ENCODE data around the gene LCE1D. TPM values are rescaled to one million over a fixed set of nuclear protein-coding genes. Genes with fewer than 3 reads are reported as not detected.

LCE1D gene
- total and polyA plus RNA-seq, 2 experiments from 2014 or later: not detected

- H3K4me2 ChIP-seq: no peak overlapping the region
- Mint-ChIP-seq H3K27ac (no peak overlapping the region), H3K9me3 (peaks cover 5% of the 10 kb centered on the region), H3K4me3 (no peak overlapping the region), H3K36me3 (ENCODE audit: low read depth) (no peaks in the 10 kb centered on the region; the same call in 2 of the 3 replicates), H3K27me3 (ENCODE audit: insufficient read depth, low read depth, poor library complexity) (peaks cover 7% of the 10 kb centered on the region), H3K4me1 (peaks cover 3% of the 10 kb centered on the region; the same call in 2 of the 3 replicates)
- no peak overlapping the region for H3K27ac ChIP-seq (ENCODE audit: low read depth)
- H3K79me2 ChIP-seq (replicated peaks; ENCODE audit: insufficient read depth): no peaks in the 10 kb centered on the region
- H3K36me3 ChIP-seq (ENCODE audit: insufficient read depth): no peaks in the 10 kb centered on the region
- H3K4me1 ChIP-seq (ENCODE audit: insufficient read depth): no peaks in the 10 kb centered on the region
- H3K27me3 ChIP-seq (ENCODE audit: insufficient read depth): no peaks in the 10 kb centered on the region
- 0 out of 2 replicates have a peak overlapping the region, but pooled peaks have one; percentile 3 for H2AFZ ChIP-seq
- peaks cover 15% of the 10 kb centered on the region; the same call in 1 of the 2 replicates for H3K9me2 ChIP-seq (ENCODE audit: insufficient read depth)
- ATAC-seq: no peak
- H3F3A ChIP-seq (replicated peaks; ENCODE audit: low read depth): no peaks in the 10 kb centered on the region
- DNase-seq (ENCODE audit: low spot score): no peak
- H4K20me1 ChIP-seq (replicated peaks; ENCODE audit: insufficient read depth): no peaks in the 10 kb centered on the region
- TF ChIP-seq POLR2AphosphoS5 (IDR thresholded peaks at IDR 0.05; ENCODE audit: low read depth): no peak
- TF ChIP-seq REST (IDR thresholded peaks at IDR 0.05; ENCODE audit: unreplicated experiment): no peak
- no peak for TF ChIP-seq EZH2phosphoT487 (IDR thresholded peaks at IDR 0.05; ENCODE audit: unreplicated experiment)
- no peak for TF ChIP-seq ZNF114 (CRISPR knock-in tag; IDR thresholded peaks at IDR 0.05)
- no peak overlapping the region for H3K4me3 ChIP-seq
These were observed 26.1 kb upstream of the LCE1D start for GRCh38 chr1:152770411-152770810.

- no peaks in the 10 kb centered on the region for H3K27me3 ChIP-seq (ENCODE audit: insufficient read depth)
- no peak for ATAC-seq
- H3K27ac ChIP-seq (ENCODE audit: low read depth): no peak within 1 kb of the TSS
- no peaks in the 10 kb centered on the region for H4K20me1 ChIP-seq (replicated peaks; ENCODE audit: insufficient read depth)
- H3F3A ChIP-seq (replicated peaks; ENCODE audit: low read depth): no peaks in the 10 kb centered on the region
- no peaks in the 10 kb centered on the region; the same call in 2 of the 3 replicates for H3K36me3 Mint-ChIP-seq (ENCODE audit: low read depth)
- no peaks in the 10 kb centered on the region for H3K36me3 ChIP-seq (ENCODE audit: insufficient read depth)
- peaks cover 5% of the 10 kb centered on the region; the same call in 2 of the 3 replicates for H3K9me3 Mint-ChIP-seq
- no peak within 1 kb of the TSS for H2AFZ ChIP-seq
- no peak within 1 kb of the TSS for H3K4me3 ChIP-seq
- peaks cover 2% of the 10 kb centered on the region; the same call in 1 of the 2 replicates for H3K9me2 ChIP-seq (ENCODE audit: insufficient read depth)
- H3K27me3 Mint-ChIP-seq (ENCODE audit: insufficient read depth, low read depth, poor library complexity): peaks cover 8% of the 10 kb centered on the region
- H3K4me1 Mint-ChIP-seq: no peaks in the 10 kb centered on the region
- no peak within 1 kb of the TSS for H3K4me2 ChIP-seq
- H3K79me2 ChIP-seq (replicated peaks; ENCODE audit: insufficient read depth): no peaks in the 10 kb centered on the region
- no peaks in the 10 kb centered on the region for H3K4me1 ChIP-seq (ENCODE audit: insufficient read depth)
- H3K27ac Mint-ChIP-seq: no peak within 1 kb of the TSS
- DNase-seq (ENCODE audit: low spot score): no peak
- H3K4me3 Mint-ChIP-seq: no peak within 1 kb of the TSS
- TF ChIP-seq EZH2phosphoT487 (IDR thresholded peaks at IDR 0.05; ENCODE audit: unreplicated experiment) (no peak), ZNF462 (CRISPR knock-in tag; IDR thresholded peaks at IDR 0.05) (no peak), NANOG (IDR thresholded peaks at IDR 0.05; ENCODE audit: borderline replicate concordance) (no peak), EZH2 (IDR thresholded peaks at IDR 0.05; ENCODE audit: low read depth, unreplicated experiment) (no peak), REST (IDR thresholded peaks at IDR 0.05; ENCODE audit: unreplicated experiment) (no peak), POLR2AphosphoS5 (IDR thresholded peaks at IDR 0.05; ENCODE audit: low read depth) (no peak), STAT1 (IDR thresholded peaks at IDR 0.05; ENCODE audit: unreplicated experiment) (no peak), ZNF114 (CRISPR knock-in tag; IDR thresholded peaks at IDR 0.05) (no peak)
These were observed 21.6 kb upstream of the LCE1D start, which contains the start of gene LCE1F for GRCh38 chr1:152774875-152775274. TSS of gene LCE1F (plus strand) at chr1:152775140. CDS start at chr1:152776372, 1,232 bp downstream.

Measured in GM23338 (cell line).